Calu3 (cell line): ENCODE data around the gene TRAF3. TPM values are rescaled to one million over a fixed set of nuclear protein-coding genes. Genes with fewer than 3 reads are reported as not detected.

Source experiments
- BruUV-seq: library from RNA; stranded (reverse); fragments of 400-500 nt; replicated peaks from 2 replicates; lab custom pipeline; 2021; lab: Mats Ljungman, UMichigan
- CTCF ChIA-PET: fragments of 300-600 bp; sonication (Branson Sonifier 250); formaldehyde crosslinking; loops from one replicate; lab custom pipeline; 2022; ENCODE audit warnings: antibody characterized with exemption; lab: Charles Lee
- DNase-seq: peaks from one replicate; pipeline ENCODE4 v3.0.0; 2022
- H3K27ac Mint-ChIP-seq: one replicate; pipeline ENCODE4 v1.8.0; 2022; ENCODE audit warnings: mixed read lengths; ENCODE audit not compliant: unreplicated experiment
- H3K27me3 Mint-ChIP-seq: one replicate; pipeline ENCODE4 v1.8.0; 2022; ENCODE audit warnings: mixed read lengths; ENCODE audit not compliant: unreplicated experiment
- H3K36me3 Mint-ChIP-seq: one replicate; pipeline ENCODE4 v1.8.0; 2022; ENCODE audit warnings: mild to moderate bottlenecking, moderate library complexity, mixed read lengths; ENCODE audit not compliant: insufficient read depth, unreplicated experiment
- H3K4me1 Mint-ChIP-seq: one replicate; pipeline ENCODE4 v1.8.0; 2022; ENCODE audit warnings: mild to moderate bottlenecking, low read depth, mixed read lengths; ENCODE audit not compliant: unreplicated experiment
- H3K4me3 Mint-ChIP-seq: one replicate; pipeline ENCODE4 v1.8.0; 2022; ENCODE audit warnings: mild to moderate bottlenecking, low read depth, moderate library complexity, mixed read lengths; ENCODE audit not compliant: unreplicated experiment
- H3K9me3 Mint-ChIP-seq: one replicate; pipeline ENCODE4 v1.8.0; 2022; ENCODE audit warnings: low read depth, mixed read lengths; ENCODE audit not compliant: unreplicated experiment
- CTCF ChIP-seq: fragments of 200-600 bp; IDR thresholded peaks from one replicate; pipeline ENCODE4 v1.8.0; 2022; ENCODE audit warnings: antibody characterized with exemption; ENCODE audit not compliant: unreplicated experiment
- intact Hi-C: fragments of 100-400 bp; cut with micrococcal nuclease; formaldehyde crosslinking; loops from one replicate; pipeline ENCODE4 v1.10.0; 2022; ENCODE audit not compliant: unreplicated experiment
- total RNA-seq: library from RNA; stranded (reverse); gene quantifications from 2 replicates; pipeline ENCODE4 v1.2.3, GENCODE V29; 2022

TRAF3 gene
- total RNA-seq, 1 experiment from 2014 or later: 24.2 TPM

GRCh38 chr14:102734436-102734835 lies 42.8 kb upstream of the TRAF3 start:
- no peak for TF ChIP-seq CTCF
- H3K4me3 Mint-ChIP-seq: no peak overlapping the region
- intact Hi-C loops: no loop called here
- no peaks in the 10 kb centered on the region for H3K4me1 Mint-ChIP-seq
- H3K9me3 Mint-ChIP-seq: no peaks in the 10 kb centered on the region
- H3K36me3 Mint-ChIP-seq: peaks cover 24% of the 10 kb centered on the region
- DNase-seq: no peak
- H3K27me3 Mint-ChIP-seq: no peaks in the 10 kb centered on the region
- BruUV-seq: no TSS peak
- no peak overlapping the region for H3K27ac Mint-ChIP-seq
- CTCF ChIA-PET: interaction anchor here (0.6 kb wide), 1 partner anchor 212 kb away, joined by 3 read pairs; no protein-coding TSS in a partner anchor

- no TSS peak for BruUV-seq
- no peaks in the 10 kb centered on the region for H3K9me3 Mint-ChIP-seq
- H3K36me3 Mint-ChIP-seq: peaks cover 16% of the 10 kb centered on the region
- intact Hi-C loops: no loop called here
- DNase-seq: no peak
- CTCF ChIA-PET: no interaction called here
- no peak for TF ChIP-seq CTCF
- H3K4me1 Mint-ChIP-seq: no peaks in the 10 kb centered on the region
- no peaks in the 10 kb centered on the region for H3K27me3 Mint-ChIP-seq
- no peak overlapping the region for H3K4me3 Mint-ChIP-seq
- no peak overlapping the region for H3K27ac Mint-ChIP-seq
These were observed 40.3 kb upstream of the TRAF3 start for GRCh38 chr14:102736956-102737355.

GRCh38 chr14:102737402-102738372 lies 39.6 kb upstream of the TRAF3 start:
- Mint-ChIP-seq H3K27me3 (no peaks in the 10 kb centered on the region), H3K4me1 (no peaks in the 10 kb centered on the region), H3K36me3 (peaks cover 16% of the 10 kb centered on the region), H3K4me3 (no peak overlapping the region), H3K27ac (no peak overlapping the region), H3K9me3 (no peaks in the 10 kb centered on the region)
- intact Hi-C loops: no loop called here
- no peak for TF ChIP-seq CTCF
- DNase-seq: no peak
- BruUV-seq: no TSS peak
- CTCF ChIA-PET: interaction anchor here (1.1 kb wide), 1 partner anchor 57 kb away, joined by 3 read pairs; no protein-coding TSS in a partner anchor

GRCh38 chr14:102738373-102739189 lies 38.7 kb upstream of the TRAF3 start:
- Mint-ChIP-seq H3K4me3 (no peak overlapping the region), H3K27me3 (no peaks in the 10 kb centered on the region), H3K9me3 (no peaks in the 10 kb centered on the region), H3K4me1 (no peaks in the 10 kb centered on the region), H3K36me3 (peaks cover 13% of the 10 kb centered on the region), H3K27ac (no peak overlapping the region)
- TF ChIP-seq CTCF: no peak
- intact Hi-C loops: no loop called here
- CTCF ChIA-PET: interaction anchor here (1.1 kb wide), 2 partner anchors 12 to 56 kb away, joined by 3 to 4 read pairs; no protein-coding TSS in a partner anchor
- no TSS peak for BruUV-seq
- no peak for DNase-seq
